CD14-positive monocyte (primary cell): ENCODE measurements around the gene PITPNB. TPM values are rescaled to one million over a fixed set of nuclear protein-coding genes. Genes with fewer than 3 reads are reported as not detected.

Experiments used
- DNase-seq, 3 donors: peaks; one replicate each; pipeline ENCODE4 v3.0.0-alpha.2; 2011 to 2022
- H2AFZ ChIP-seq: 2 replicates; pipeline ENCODE4 v1.6.0; 2012; ENCODE audit warnings: mild to moderate bottlenecking, low read depth, low read length, inconsistent platforms; ENCODE audit not compliant: insufficient read depth, poor library complexity, severe bottlenecking
- H3K27ac ChIP-seq, 2 donors: 1 replicate in 1 of 2; 2 replicates in 1 of 2; pipeline ENCODE4 v1.5.1; 2012 to 2013; ENCODE audit warnings: low read length in 2 of 2, control low read depth in 1 of 2, inconsistent platforms in 1 of 2, low read depth in 1 of 2, mild to moderate bottlenecking in 1 of 2
- H3K27me3 ChIP-seq, 2 donors: one replicate each; pipeline versions ENCODE4 v1.6.0 to v1.6.1; 2011 to 2013; ENCODE audit warnings: low read length in 2 of 2; ENCODE audit not compliant: control insufficient read depth in 2 of 2, insufficient read depth in 2 of 2
- H3K36me3 ChIP-seq, 2 donors: replicated peaks in 1 of 2; 1 replicate in 1 of 2; 2 replicates in 1 of 2; pipeline versions ENCODE4 v1.5.1 to v1.6.1; 2012 to 2013; ENCODE audit warnings: low read length in 2 of 2, control low read depth in 1 of 2, inconsistent platforms in 1 of 2, mild to moderate bottlenecking in 1 of 2; ENCODE audit not compliant: insufficient read depth in 2 of 2, control insufficient read depth in 1 of 2
- H3K4me1 ChIP-seq, 2 donors: 1 replicate in 1 of 2; 2 replicates in 1 of 2; pipeline versions ENCODE4 v1.5.1 to v1.6.1; 2012 to 2013; ENCODE audit warnings: low read length in 2 of 2, control low read depth in 1 of 2, inconsistent platforms in 1 of 2, mild to moderate bottlenecking in 1 of 2, moderate library complexity in 1 of 2; ENCODE audit not compliant: insufficient read depth in 2 of 2, control insufficient read depth in 1 of 2
- H3K4me2 ChIP-seq: replicated peaks from 2 replicates; pipeline ENCODE3; 2012; ENCODE audit warnings: low read length, moderate library complexity, mild to moderate bottlenecking; ENCODE audit not compliant: poor library complexity, severe bottlenecking; ENCODE audit errors: extremely low read depth
- H3K4me3 ChIP-seq, 3 experiments: fragments of 200-600 bp in 1 of 3; sonication (generic) in 1 of 3; replicated peaks in 1 of 3; 1 replicate in 2 of 3; 2 replicates in 1 of 3; pipeline ENCODE4 v1.5.1; 2011 to 2013; ENCODE audit warnings: low read length in 3 of 3, mild to moderate bottlenecking in 3 of 3, control low read depth in 2 of 3, low read depth in 2 of 3, inconsistent platforms in 1 of 3, moderate library complexity in 1 of 3
- H3K79me2 ChIP-seq: 2 replicates; pipeline ENCODE4 v1.6.0; 2012; ENCODE audit warnings: mild to moderate bottlenecking, control low read depth, inconsistent platforms, low read length, moderate library complexity; ENCODE audit not compliant: insufficient read depth
- H3K9ac ChIP-seq: 2 replicates; pipeline ENCODE4 v1.6.0; 2017; ENCODE audit warnings: low read length, mild to moderate bottlenecking; ENCODE audit not compliant: insufficient read depth, poor library complexity, severe bottlenecking
- H3K9me3 ChIP-seq, 2 donors: replicated peaks in 1 of 2; 1 replicate in 1 of 2; 2 replicates in 1 of 2; pipeline versions ENCODE4 v1.5.1 to v1.6.1; 2012 to 2013; ENCODE audit warnings: low read length in 2 of 2, control low read depth in 1 of 2; ENCODE audit not compliant: control insufficient read depth in 1 of 2, insufficient read depth in 1 of 2
- H4K20me1 ChIP-seq: 2 replicates; pipeline ENCODE4 v1.6.0; 2012; ENCODE audit warnings: mild to moderate bottlenecking, low read length, control low read depth, moderate library complexity; ENCODE audit not compliant: insufficient read depth
- H3K27ac Mint-ChIP-seq, 7 donors: one replicate each; pipeline ENCODE4 v1.8.0; 2020; ENCODE audit warnings: mild to moderate bottlenecking in 7 of 7, mixed read lengths in 7 of 7, moderate library complexity in 6 of 7, inconsistent platforms in 2 of 7
- H3K27me3 Mint-ChIP-seq, 3 donors: one replicate each; pipeline ENCODE4 v1.8.0; 2021 to 2022; ENCODE audit warnings: low read depth in 3 of 3, mild to moderate bottlenecking in 3 of 3, mixed read lengths in 3 of 3, moderate library complexity in 3 of 3, inconsistent platforms in 1 of 3
- H3K36me3 Mint-ChIP-seq, 2 donors: one replicate each; pipeline ENCODE4 v1.8.0; 2020; ENCODE audit warnings: mixed read lengths in 2 of 2, inconsistent platforms in 1 of 2, mild to moderate bottlenecking in 1 of 2
- H3K4me1 Mint-ChIP-seq: one replicate; pipeline ENCODE4 v1.8.0; 2020; ENCODE audit warnings: mild to moderate bottlenecking, mixed read lengths
- H3K4me3 Mint-ChIP-seq, 2 donors: one replicate each; pipeline ENCODE4 v1.8.0; 2020; ENCODE audit warnings: mild to moderate bottlenecking in 2 of 2, mixed read lengths in 2 of 2, moderate library complexity in 1 of 2
- H3K9me3 Mint-ChIP-seq, 7 donors: one replicate each; pipeline ENCODE4 v1.8.0; 2020 to 2022; ENCODE audit warnings: mixed read lengths in 7 of 7, mild to moderate bottlenecking in 6 of 7, moderate library complexity in 6 of 7, inconsistent platforms in 2 of 7
- WGBS: methylation state at CpG from one replicate; pipeline ENCODE4 v1.1.5; 2013; ENCODE audit warnings: missing lambda C conversion rate; ENCODE audit not compliant: insufficient coverage; 5-methylcytosine and 5-hydroxymethylcytosine counted together
- intact Hi-C, 2 donors: fragments of 100-400 bp; cut with micrococcal nuclease; formaldehyde crosslinking; loops; one replicate each; pipeline versions ENCODE4 v1.15.0 to v1.15.1; 2023
- polyA plus RNA-seq, 3 donors: library from polyadenylated mRNA; depleted of rRNA in 1 of 3; unstranded in 2 of 3; stranded (reverse) in 1 of 3; fragments of 300-500 nt in 2 of 3; fragments of >200 nt in 1 of 3; fragmentation: Illumina TruSeq in 2 of 3; gene quantifications; 1 replicate in 2 of 3; 2 replicates in 1 of 3; pipeline ENCODE4 v1.2.3, GENCODE V29; 2012 to 2021
- TF ChIP-seq, protein P1 (sequence below): fragments of 200-600 bp; IDR thresholded peaks from one replicate; pipeline ENCODE4 v1.8.0; 2022; ENCODE audit warnings: antibody characterized with exemption, mild to moderate bottlenecking

Gene PITPNB
- polyA plus RNA-seq, 3 donors = 19.2 to 29.1 (median 25.2) TPM

DNA sequence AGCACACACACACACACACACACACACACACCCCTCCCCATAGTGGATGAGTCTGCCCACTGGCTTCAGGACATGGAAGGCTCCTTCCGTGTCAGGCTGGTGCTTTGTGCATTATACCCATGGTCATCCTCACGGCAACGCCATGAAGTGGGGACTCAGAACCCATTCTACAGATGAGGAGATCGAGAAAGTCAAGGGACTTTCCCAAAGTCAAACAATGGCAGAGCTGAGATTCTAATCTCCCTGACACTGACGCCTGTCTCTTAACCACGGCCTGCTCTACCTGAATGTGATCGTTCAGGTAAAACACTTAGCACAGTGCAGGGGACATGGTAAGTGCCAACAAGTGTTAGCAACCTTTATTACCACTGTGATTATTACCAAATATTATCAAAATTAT is 113.2 kb downstream of the PITPNB start:
- H2AFZ ChIP-seq = no peak overlapping the region
- no peaks in the 10 kb centered on the region for H3K79me2 ChIP-seq
- TF ChIP-seq, protein P1, sequence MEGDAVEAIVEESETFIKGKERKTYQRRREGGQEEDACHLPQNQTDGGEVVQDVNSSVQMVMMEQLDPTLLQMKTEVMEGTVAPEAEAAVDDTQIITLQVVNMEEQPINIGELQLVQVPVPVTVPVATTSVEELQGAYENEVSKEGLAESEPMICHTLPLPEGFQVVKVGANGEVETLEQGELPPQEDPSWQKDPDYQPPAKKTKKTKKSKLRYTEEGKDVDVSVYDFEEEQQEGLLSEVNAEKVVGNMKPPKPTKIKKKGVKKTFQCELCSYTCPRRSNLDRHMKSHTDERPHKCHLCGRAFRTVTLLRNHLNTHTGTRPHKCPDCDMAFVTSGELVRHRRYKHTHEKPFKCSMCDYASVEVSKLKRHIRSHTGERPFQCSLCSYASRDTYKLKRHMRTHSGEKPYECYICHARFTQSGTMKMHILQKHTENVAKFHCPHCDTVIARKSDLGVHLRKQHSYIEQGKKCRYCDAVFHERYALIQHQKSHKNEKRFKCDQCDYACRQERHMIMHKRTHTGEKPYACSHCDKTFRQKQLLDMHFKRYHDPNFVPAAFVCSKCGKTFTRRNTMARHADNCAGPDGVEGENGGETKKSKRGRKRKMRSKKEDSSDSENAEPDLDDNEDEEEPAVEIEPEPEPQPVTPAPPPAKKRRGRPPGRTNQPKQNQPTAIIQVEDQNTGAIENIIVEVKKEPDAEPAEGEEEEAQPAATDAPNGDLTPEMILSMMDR = no peak
- no peak for DNase-seq
- H3K27me3 ChIP-seq = peaks cover 11 to 28% of the 10 kb centered on the region in 2 donors
- no peak overlapping the region for H3K4me3 Mint-ChIP-seq
- no peaks in the 10 kb centered on the region for H3K9me3 ChIP-seq
- no peaks in the 10 kb centered on the region for H3K36me3 ChIP-seq
- H3K9ac ChIP-seq = no peak overlapping the region
- intact Hi-C loops = loop anchor here (10.0 kb wide), 3 partner anchors 111 to 401 kb away; no protein-coding TSS in a partner anchor
- no peaks in the 10 kb centered on the region for H3K36me3 Mint-ChIP-seq
- no peak overlapping the region for H3K4me3 ChIP-seq
- H4K20me1 ChIP-seq = no peaks in the 10 kb centered on the region
- H3K4me1 ChIP-seq = peaks cover 6% of the 10 kb centered on the region in 2 donors
- no peak overlapping the region for H3K27ac Mint-ChIP-seq
- H3K27ac ChIP-seq = no peak overlapping the region
- H3K27me3 Mint-ChIP-seq = peaks cover 37 to 43% (median 39%) of the 10 kb centered on the region in 3 donors
- WGBS = 96% methylated on average over 5 of the region's 7 CpGs
- peaks cover 8% of the 10 kb centered on the region for H3K4me1 Mint-ChIP-seq
- H3K4me2 ChIP-seq = no peak overlapping the region
- peaks cover 0 to 4% (median 0%) of the 10 kb centered on the region in 7 donors for H3K9me3 Mint-ChIP-seq

DNA sequence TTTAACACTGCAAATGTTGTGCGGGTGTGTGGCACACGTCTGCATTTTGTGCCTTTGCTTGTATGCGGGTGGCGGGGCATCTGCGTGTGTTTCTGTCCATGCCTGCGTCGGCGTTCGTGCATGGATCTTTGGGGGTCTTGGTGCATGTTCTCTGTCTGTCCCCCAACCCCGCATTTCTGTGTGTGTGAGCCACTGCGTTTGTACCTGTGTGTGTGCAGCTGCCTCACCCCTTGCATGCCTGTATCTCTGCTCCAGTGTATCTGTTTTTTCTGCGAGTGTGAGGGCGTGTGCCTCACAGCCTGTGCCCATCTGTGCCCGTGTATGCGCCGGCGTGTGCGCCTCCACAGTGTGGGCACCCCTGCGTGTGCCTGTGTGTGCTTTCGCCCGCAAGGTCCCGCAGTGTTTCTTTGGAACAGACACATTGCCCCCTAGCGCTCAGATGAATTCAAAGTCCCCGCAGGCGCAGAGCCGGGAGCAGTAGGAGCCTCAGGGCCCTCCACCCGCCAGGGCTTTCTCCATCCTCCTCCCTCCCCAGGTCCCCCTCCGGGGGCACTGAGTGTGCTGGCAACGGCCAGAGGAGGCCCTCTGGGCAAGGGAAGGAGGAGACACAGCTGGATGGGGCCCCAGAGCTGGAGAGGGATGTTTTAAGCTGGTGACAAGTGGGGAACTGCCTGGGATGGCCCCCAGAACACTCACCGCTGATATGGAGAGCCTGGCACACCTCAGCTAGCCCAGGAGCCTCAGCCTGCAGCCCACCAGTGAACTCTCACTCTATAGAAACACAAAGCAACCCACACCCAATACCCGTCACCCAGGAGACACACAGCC is 114.4 kb downstream of the PITPNB start:
- intact Hi-C loops = loop anchor here (5.0 to 10.0 kb wide), 5 partner anchors 77 to 400 kb away; no protein-coding TSS in a partner anchor
- H2AFZ ChIP-seq = no peak overlapping the region
- peaks cover 42 to 54% (median 46%) of the 10 kb centered on the region in 3 donors for H3K27me3 Mint-ChIP-seq

More for the DNA sequence above, 114.4 kb downstream of the PITPNB start:
- DNase-seq = peak; percentile 19 to 55 (median 35)
- Histone ChIP-seq H3K4me1 (peaks cover 13% of the 10 kb centered on the region in 2 donors), H3K4me2 (no peak overlapping the region), H3K79me2 (no peaks in the 10 kb centered on the region), H3K27ac (no peak overlapping the region), H3K9me3 (no peaks in the 10 kb centered on the region), H3K9ac (no peak overlapping the region), H3K27me3 (peaks cover 15 to 39% of the 10 kb centered on the region in 2 donors), H4K20me1 (no peaks in the 10 kb centered on the region), H3K36me3 (no peaks in the 10 kb centered on the region), H3K4me3 (no peak overlapping the region)
- Mint-ChIP-seq H3K4me3 (peak overlapping the region in 1 of 2 donors; percentile 78), H3K27ac (peak overlapping the region in 1 of 7 donors; percentile 2), H3K4me1 (peaks cover 8% of the 10 kb centered on the region), H3K36me3 (no peaks in the 10 kb centered on the region), H3K9me3 (peaks cover 0 to 4% (median 0%) of the 10 kb centered on the region in 7 donors)
- TF ChIP-seq, protein P1 = peak; percentile 43
- 36% methylated on average over 23 of the region's 31 CpGs for WGBS
